Measurements from ENCODE around the gene CSKMT. TPM values are rescaled to one million over a fixed set of nuclear protein-coding genes. Genes with fewer than 3 reads are reported as not detected.
"Not testable (repeated sequence)": the region's sequence is repeated elsewhere in the genome, so short reads cannot be mapped to it uniquely, and the experiment has no call there.

The CSKMT gene
- total RNA-seq, 1 donor from 2014 or later, result 7.8 TPM

DNA sequence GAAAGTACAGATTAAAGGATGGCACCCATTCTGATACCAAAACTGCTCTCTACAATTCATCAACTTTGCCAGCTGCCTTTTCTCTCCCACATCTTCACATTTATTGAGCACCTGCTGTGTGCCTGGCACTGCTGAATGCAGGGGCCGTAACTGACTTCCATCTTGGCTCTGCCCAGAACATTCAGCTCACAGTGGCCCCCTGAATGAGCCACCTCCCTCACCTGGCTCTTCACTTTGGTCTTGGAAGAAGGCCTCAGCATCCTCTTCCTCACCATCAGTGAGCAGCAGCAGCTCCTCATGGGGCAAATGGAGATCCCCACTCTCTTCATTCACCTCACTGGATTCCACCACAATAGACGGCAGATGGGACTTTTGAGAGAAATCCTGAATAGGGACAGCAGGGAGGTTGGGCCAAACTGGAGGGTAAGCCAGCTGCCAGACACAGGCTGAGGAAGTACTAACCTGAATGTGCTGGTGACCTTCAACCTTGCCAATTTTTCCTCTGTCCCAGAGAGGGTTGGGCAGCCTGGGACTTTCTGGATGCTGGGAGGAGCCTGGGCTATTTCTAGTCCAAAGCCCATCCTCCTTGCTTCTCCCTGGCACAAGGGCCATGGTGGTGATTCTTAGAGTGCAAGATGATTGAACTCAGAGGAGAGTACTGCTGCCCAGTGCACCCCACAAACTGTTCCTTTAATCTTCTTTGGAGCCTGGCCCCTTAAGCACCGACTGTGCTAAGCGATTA lies 4.5 kb downstream of the CSKMT start:
- no peak for DNase-seq (ENCODE audit: low spot score)
- H3K4me3 Mint-ChIP-seq (ENCODE audit: unreplicated experiment), result no peak overlapping the region

DNA sequence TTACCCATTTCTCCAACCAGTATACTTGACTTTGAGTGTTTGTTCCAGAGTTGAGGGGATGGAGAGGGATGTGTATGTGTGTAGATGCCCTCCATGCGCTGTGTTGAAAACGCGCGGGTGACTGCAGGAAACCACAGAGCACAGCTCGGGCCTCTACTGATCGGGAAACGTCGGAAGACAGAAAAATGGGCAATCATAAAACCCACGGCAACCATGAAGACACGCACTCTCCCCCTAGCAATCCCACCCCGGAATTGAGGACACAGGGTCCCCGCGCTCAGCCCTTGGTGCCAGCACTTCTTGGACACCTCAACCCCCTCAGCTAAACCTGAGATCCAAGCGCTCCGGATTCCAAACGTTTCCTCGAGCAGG lies 6.1 kb downstream of the CSKMT start:
- Mint-ChIP-seq H3K36me3 (ENCODE audit: low read depth) (peaks cover 6% of the 10 kb centered on the region), H3K27ac (ENCODE audit: unreplicated experiment) (peak overlapping the region; percentile 94), H3K27me3 (ENCODE audit: low read depth) (no peaks in the 10 kb centered on the region), H3K4me3 (ENCODE audit: unreplicated experiment) (peak overlapping the region; percentile 95), H3K4me1 (ENCODE audit: low read depth) (peaks cover 41% of the 10 kb centered on the region), H3K9me3 (ENCODE audit: low read depth) (no peaks in the 10 kb centered on the region)
- TF ChIP-seq, protein P1, sequence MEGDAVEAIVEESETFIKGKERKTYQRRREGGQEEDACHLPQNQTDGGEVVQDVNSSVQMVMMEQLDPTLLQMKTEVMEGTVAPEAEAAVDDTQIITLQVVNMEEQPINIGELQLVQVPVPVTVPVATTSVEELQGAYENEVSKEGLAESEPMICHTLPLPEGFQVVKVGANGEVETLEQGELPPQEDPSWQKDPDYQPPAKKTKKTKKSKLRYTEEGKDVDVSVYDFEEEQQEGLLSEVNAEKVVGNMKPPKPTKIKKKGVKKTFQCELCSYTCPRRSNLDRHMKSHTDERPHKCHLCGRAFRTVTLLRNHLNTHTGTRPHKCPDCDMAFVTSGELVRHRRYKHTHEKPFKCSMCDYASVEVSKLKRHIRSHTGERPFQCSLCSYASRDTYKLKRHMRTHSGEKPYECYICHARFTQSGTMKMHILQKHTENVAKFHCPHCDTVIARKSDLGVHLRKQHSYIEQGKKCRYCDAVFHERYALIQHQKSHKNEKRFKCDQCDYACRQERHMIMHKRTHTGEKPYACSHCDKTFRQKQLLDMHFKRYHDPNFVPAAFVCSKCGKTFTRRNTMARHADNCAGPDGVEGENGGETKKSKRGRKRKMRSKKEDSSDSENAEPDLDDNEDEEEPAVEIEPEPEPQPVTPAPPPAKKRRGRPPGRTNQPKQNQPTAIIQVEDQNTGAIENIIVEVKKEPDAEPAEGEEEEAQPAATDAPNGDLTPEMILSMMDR (IDR thresholded peaks at IDR 0.05), result no peak
- DNase-seq (ENCODE audit: low spot score), result no peak

More for the DNA sequence above, 4.5 kb downstream of the CSKMT start:
- Mint-ChIP-seq H3K27ac (ENCODE audit: unreplicated experiment) (peak overlapping the region; percentile 77), H3K36me3 (ENCODE audit: low read depth) (peaks cover 4% of the 10 kb centered on the region), H3K27me3 (ENCODE audit: low read depth) (no peaks in the 10 kb centered on the region), H3K4me1 (ENCODE audit: low read depth) (peaks cover 47% of the 10 kb centered on the region), H3K9me3 (ENCODE audit: low read depth) (no peaks in the 10 kb centered on the region)
- TF ChIP-seq, protein P1 (IDR thresholded peaks at IDR 0.05), result no peak

DNA sequence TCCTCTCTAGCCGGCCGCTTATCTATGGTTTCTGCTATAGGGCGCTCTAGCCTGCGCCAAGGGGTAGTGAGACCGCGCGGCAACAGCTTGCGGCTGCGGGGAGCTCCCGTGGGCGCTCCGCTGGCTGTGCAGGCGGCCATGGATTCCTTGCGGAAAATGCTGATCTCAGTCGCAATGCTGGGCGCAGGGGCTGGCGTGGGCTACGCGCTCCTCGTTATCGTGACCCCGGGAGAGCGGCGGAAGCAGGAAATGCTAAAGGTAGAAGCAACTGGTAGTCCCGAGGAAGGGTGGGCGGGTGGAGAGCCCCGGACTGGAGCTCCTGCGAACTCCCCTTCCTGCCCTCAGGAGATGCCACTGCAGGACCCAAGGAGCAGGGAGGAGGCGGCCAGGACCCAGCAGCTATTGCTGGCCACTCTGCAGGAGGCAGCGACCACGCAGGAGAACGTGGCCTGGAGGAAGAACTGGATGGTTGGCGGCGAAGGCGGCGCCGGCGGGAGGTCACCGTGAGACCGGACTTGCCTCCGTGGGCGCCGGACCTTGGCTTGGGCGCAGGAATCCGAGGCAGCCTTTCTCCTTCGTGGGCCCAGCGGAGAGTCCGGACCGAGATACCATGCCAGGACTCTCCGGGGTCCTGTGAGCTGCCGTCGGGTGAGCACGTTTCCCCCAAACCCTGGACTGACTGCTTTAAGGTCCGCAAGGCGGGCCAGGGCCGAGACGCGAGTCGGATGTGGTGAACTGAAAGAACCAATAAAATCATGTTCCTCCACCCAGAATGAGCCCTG lies 6.7 kb downstream of the CSKMT start, which contains the start of the genes LBHD1 and UQCC3:
LBHD1 (minus strand) TSS at position 660 of the 782 bp plus-strand sequence. CDS start 2,236 bp downstream, outside the sequence.
UQCC3 (plus strand) TSS at position 66 of the 782 bp plus-strand sequence; CDS start at position 139, 73 bp downstream.
- Mint-ChIP-seq H3K27me3 (ENCODE audit: low read depth) (no peaks in the 10 kb centered on the region), H3K9me3 (ENCODE audit: low read depth) (no peaks in the 10 kb centered on the region), H3K4me1 (ENCODE audit: low read depth) (peaks cover 37% of the 10 kb centered on the region), H3K36me3 (ENCODE audit: low read depth) (peaks cover 7% of the 10 kb centered on the region), H3K27ac (ENCODE audit: unreplicated experiment) (peak within 1 kb of the TSS; percentile 94), H3K4me3 (ENCODE audit: unreplicated experiment) (peak within 1 kb of the TSS; percentile 95)
- DNase-seq (ENCODE audit: low spot score), result no peak
- TF ChIP-seq, protein P1 (IDR thresholded peaks at IDR 0.05), result peak; percentile 19

DNA sequence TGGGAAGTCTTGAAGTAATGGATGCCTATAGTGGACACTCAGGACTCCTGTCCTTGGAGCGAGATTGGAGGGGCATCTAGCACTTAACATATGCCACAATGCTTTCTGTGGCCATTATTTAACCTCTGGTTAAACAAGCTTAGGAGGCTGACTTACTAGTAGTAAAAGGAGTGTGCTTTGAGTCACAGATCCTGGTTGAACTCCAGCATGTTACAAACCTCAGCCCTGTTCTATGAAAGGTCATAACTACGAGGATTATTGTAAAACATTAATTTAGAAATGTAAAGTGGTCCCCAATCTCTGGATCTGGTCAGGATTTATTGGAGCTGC lies 8.0 kb downstream of the CSKMT start:
- H3K27ac Mint-ChIP-seq (ENCODE audit: unreplicated experiment), result peak overlapping the region; percentile 94
- H3K9me3 Mint-ChIP-seq (ENCODE audit: low read depth), result no peaks in the 10 kb centered on the region
- TF ChIP-seq, protein P1 (IDR thresholded peaks at IDR 0.05), result no peak
- H3K4me1 Mint-ChIP-seq (ENCODE audit: low read depth), result peaks cover 43% of the 10 kb centered on the region
- peaks cover 10% of the 10 kb centered on the region for H3K36me3 Mint-ChIP-seq (ENCODE audit: low read depth)
- no peak overlapping the region for H3K4me3 Mint-ChIP-seq (ENCODE audit: unreplicated experiment)
- DNase-seq (ENCODE audit: low spot score), result no peak
- no peaks in the 10 kb centered on the region for H3K27me3 Mint-ChIP-seq (ENCODE audit: low read depth)

DNA sequence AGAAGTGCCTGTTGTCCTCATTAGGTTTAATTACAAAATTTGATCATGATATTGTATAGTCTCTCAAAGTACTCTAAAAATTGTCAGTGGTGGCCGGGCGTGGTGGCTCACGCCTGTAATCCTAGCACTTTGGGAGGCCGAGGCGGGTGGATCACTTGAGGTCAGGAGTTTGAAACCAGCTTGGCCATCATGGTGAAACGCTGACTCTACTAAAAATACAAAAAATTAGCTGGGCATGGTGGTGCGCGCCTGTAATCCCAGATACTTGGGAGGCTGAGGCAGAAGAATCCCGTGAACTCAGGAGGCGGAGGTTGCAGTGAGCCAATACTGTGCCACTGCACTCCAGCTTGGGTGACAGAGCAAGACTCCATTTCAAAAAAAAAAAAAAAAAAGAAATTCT lies 10.3 kb downstream of the CSKMT start:
- DNase-seq (ENCODE audit: low spot score); H3K27ac Mint-ChIP-seq (ENCODE audit: unreplicated experiment); H3K27me3 Mint-ChIP-seq (ENCODE audit: low read depth); H3K9me3 Mint-ChIP-seq (ENCODE audit: low read depth); H3K36me3 Mint-ChIP-seq (ENCODE audit: low read depth); H3K4me3 Mint-ChIP-seq (ENCODE audit: unreplicated experiment): not testable (repeated sequence)
- H3K4me1 Mint-ChIP-seq (ENCODE audit: low read depth), result peaks cover 46% of the 10 kb centered on the region

Measured in chondrocyte (in vitro differentiated cells).